Activated CD4-positive, alpha-beta T cell treated with anti-CD3 and anti-CD28 coated beads, Interleukin-2, amount 10 ng/mL, durations not matched to agents 24 days and 14 days (primary cell): Measurements from ENCODE around the gene IVL. TPM values are rescaled to one million over a fixed set of nuclear protein-coding genes. Genes with fewer than 3 reads are reported as not detected.

Experiments
- DNase-seq: peaks from one replicate; pipeline ENCODE4 v3.0.0; 2022
- H3K27ac Mint-ChIP-seq: one replicate; pipeline ENCODE4 v1.8.0; 2022; ENCODE audit warnings: mild to moderate bottlenecking, mixed read lengths
- H3K27me3 Mint-ChIP-seq: one replicate; pipeline ENCODE4 v1.8.0; 2022; ENCODE audit warnings: mixed read lengths
- H3K36me3 Mint-ChIP-seq: one replicate; pipeline ENCODE4 v1.8.0; 2022; ENCODE audit warnings: low read depth, mild to moderate bottlenecking, mixed read lengths
- H3K4me1 Mint-ChIP-seq: one replicate; pipeline ENCODE4 v1.8.0; 2021; ENCODE audit warnings: mixed read lengths
- H3K4me3 Mint-ChIP-seq: one replicate; pipeline ENCODE4 v1.8.0; 2022; ENCODE audit warnings: mild to moderate bottlenecking, moderate library complexity, mixed read lengths
- H3K9me3 Mint-ChIP-seq: one replicate; pipeline ENCODE4 v1.8.0; 2021; ENCODE audit warnings: mixed read lengths
- intact Hi-C: fragments of 100-400 bp; cut with micrococcal nuclease; formaldehyde crosslinking; loops from one replicate; pipeline ENCODE4 v1.15.1; 2023
- total RNA-seq: library from RNA; stranded (reverse); gene quantifications from 2 replicates; pipeline ENCODE4 v1.2.3, GENCODE V29; 2022

Gene IVL, protein sequence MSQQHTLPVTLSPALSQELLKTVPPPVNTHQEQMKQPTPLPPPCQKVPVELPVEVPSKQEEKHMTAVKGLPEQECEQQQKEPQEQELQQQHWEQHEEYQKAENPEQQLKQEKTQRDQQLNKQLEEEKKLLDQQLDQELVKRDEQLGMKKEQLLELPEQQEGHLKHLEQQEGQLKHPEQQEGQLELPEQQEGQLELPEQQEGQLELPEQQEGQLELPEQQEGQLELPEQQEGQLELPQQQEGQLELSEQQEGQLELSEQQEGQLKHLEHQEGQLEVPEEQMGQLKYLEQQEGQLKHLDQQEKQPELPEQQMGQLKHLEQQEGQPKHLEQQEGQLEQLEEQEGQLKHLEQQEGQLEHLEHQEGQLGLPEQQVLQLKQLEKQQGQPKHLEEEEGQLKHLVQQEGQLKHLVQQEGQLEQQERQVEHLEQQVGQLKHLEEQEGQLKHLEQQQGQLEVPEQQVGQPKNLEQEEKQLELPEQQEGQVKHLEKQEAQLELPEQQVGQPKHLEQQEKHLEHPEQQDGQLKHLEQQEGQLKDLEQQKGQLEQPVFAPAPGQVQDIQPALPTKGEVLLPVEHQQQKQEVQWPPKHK
- not detected in 2 replicates for total RNA-seq

DNA sequence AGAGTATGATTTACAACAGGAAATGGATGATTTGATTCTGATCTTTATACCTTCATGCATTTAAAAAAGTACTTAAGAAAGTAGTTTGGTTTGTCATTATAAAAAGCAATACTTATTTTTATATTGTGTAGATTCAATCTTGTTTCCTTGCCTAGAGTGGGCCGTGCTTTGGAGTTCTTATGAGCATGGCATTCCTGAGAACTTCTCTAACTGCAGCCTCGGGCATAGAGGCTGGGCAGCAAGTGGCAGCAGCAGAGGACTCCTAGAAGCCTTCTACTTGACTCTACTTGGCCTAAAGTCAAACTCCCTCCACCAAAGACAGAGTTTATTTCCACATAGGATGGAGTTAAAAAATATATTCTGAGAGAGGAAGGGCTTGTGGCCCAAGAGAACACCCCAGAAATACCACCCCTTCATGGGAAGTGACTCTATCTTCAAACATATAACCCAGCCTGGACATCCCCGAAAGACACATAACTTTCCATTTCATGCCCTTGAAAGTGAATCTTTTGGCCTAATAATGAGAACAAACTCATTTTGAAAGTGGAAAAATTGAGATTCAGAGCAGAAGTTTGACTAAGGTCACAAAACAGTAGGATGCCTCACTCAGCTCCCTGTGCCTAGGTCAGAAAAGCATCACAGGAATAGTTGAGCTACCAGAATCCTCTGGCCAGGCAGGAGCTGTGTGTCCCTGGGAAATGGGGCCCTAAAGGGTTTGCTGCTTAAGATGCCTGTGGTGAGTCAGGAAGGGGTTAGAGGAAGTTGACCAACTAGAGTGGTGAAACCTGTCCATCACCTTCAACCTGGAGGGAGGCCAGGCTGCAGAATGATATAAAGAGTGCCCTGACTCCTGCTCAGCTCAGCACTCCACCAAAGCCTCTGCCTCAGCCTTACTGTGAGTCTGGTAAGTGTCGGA, at the start of gene IVL:
TSS of gene IVL (plus strand) at position 861 of the 916 bp plus-strand sequence. CDS start 1,252 bp downstream, outside the sequence.
- Mint-ChIP-seq H3K27ac (peak within 1 kb of the TSS; percentile 26), H3K36me3 (no peaks in the 10 kb centered on the region), H3K27me3 (peaks cover 3% of the 10 kb centered on the region), H3K9me3 (no peaks in the 10 kb centered on the region), H3K4me1 (no peaks in the 10 kb centered on the region), H3K4me3 (no peak within 1 kb of the TSS)
- intact Hi-C loops: no loop called here
- DNase-seq: no peak

DNA sequence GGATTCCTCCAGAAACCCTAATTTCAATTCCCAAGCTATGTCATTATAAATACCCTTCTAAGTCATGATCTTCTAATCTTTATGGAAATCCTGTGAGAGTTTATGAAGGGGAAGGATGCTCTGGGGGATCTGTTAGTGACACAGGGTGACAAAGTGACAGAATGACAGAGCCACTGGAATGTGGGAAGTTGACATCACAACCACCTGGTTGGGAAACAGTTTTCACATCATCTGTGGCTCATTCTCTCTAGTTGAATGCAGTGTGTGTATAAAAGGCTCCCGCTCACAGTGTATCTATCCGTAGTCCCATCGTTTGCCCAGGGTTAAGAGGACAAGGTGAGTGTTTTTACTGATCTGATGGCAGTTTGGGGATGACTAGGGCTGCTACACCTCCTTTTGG, 48.6 kb upstream of the IVL start, which contains the start of gene LCE7A:
TSS of gene LCE7A (plus strand) at position 301 of the 400 bp plus-strand sequence. CDS start 702 bp downstream, outside the sequence.
- no peaks in the 10 kb centered on the region for H3K9me3 Mint-ChIP-seq
- intact Hi-C loops: no loop called here
- no peaks in the 10 kb centered on the region for H3K27me3 Mint-ChIP-seq

DNA sequence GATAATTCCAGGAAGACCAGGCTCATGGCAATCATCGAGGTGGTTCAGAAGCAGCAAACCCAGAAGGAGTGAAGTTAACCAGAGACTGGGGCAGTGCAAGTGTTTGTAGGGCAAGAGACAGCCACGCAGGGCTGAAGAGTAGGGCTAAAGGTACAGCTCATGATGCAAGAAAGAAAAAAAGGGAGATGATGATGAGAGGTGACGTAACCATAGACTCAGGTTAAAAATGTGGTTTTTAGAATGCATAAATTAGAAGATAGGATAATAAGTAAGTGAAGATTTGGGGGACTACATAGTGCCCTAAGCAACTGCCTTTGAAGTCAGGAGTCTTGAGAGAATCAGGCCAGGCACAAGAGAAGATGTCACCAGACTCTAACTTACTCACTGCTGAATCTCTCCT, 48.2 kb upstream of the IVL start:
- no peaks in the 10 kb centered on the region for H3K4me1 Mint-ChIP-seq
- no peaks in the 10 kb centered on the region for H3K9me3 Mint-ChIP-seq
- H3K27ac Mint-ChIP-seq: no peak overlapping the region
- no peak overlapping the region for H3K4me3 Mint-ChIP-seq
- DNase-seq: no peak
- intact Hi-C loops: no loop called here
- H3K36me3 Mint-ChIP-seq: no peaks in the 10 kb centered on the region
- H3K27me3 Mint-ChIP-seq: no peaks in the 10 kb centered on the region

More for the DNA sequence above, 48.6 kb upstream of the IVL start, which contains the start of gene LCE7A:
- Mint-ChIP-seq H3K36me3 (no peaks in the 10 kb centered on the region), H3K4me3 (no peak within 1 kb of the TSS), H3K27ac (no peak within 1 kb of the TSS), H3K4me1 (no peaks in the 10 kb centered on the region)
- DNase-seq: no peak

DNA sequence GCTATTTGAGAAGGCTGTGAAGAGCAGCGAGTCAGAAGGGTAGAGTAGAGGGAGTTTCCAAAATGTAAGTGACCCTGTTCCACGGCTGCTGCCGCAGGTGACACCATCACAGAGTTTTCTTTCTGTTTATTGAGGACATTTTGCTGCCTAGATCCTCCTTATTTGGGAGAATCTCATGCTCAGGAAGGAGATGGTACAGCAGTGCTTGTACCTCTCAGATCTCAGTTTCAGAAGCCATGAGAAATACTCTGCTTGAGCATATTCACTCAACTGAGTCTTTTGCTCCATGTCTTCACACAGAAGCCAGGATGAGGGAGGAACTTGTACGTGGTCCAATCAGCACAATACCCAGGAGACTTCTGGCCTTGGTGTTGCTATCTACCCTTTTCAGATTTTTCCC, 47.0 kb upstream of the IVL start:
- DNase-seq: no peak

DNA sequence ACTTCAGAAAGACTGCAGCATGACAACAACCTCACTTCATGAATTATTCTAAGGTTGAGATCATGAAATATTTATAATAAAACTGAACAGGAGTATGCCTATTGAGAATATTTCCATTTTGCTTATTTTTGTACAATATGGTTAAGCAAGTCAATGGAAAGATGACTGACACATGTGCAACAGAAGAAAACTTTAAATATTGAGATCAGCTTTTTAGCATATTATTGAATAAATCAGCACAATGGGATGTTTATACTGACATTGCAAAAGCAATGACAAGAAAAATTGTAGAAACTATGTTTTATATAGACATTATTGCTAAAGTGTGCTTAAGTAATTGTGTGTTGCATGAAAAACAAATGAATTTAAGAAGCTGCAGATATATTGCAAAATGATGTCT, 43.9 kb upstream of the IVL start:
- intact Hi-C loops: no loop called here
- Mint-ChIP-seq H3K9me3 (no peaks in the 10 kb centered on the region), H3K36me3 (no peaks in the 10 kb centered on the region), H3K4me1 (no peaks in the 10 kb centered on the region), H3K4me3 (no peak overlapping the region), H3K27ac (no peak overlapping the region), H3K27me3 (no peaks in the 10 kb centered on the region)
- no peak for DNase-seq

More for the DNA sequence above, 47.0 kb upstream of the IVL start:
- Mint-ChIP-seq H3K36me3 (no peaks in the 10 kb centered on the region), H3K27me3 (no peaks in the 10 kb centered on the region), H3K9me3 (no peaks in the 10 kb centered on the region), H3K4me3 (no peak overlapping the region), H3K4me1 (no peaks in the 10 kb centered on the region), H3K27ac (no peak overlapping the region)
- intact Hi-C loops: no loop called here

DNA sequence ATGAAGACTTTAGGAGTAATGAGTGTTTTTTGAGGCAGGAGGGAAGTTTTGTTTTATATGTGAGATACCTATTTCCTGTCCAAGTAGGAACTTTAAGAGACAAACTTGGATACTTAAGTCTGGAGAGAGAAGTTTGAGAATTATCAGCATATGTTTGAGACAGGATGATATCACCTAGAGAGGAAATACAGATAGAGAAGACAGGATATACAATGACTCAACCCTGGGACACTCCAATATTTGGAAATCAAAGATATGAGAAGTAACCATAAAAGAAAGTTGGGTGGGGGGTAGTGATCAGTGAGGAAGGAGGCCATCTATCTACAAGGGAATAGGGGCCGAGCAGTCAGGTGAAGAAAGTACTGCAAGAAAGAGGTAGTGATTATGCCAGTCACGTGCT, 42.0 kb upstream of the IVL start:
- no peaks in the 10 kb centered on the region for H3K4me1 Mint-ChIP-seq
- no peak for DNase-seq
- no peaks in the 10 kb centered on the region for H3K9me3 Mint-ChIP-seq
- no peak overlapping the region for H3K27ac Mint-ChIP-seq
- intact Hi-C loops: no loop called here
- no peaks in the 10 kb centered on the region for H3K27me3 Mint-ChIP-seq
- H3K36me3 Mint-ChIP-seq: no peaks in the 10 kb centered on the region
- H3K4me3 Mint-ChIP-seq: no peak overlapping the region

DNA sequence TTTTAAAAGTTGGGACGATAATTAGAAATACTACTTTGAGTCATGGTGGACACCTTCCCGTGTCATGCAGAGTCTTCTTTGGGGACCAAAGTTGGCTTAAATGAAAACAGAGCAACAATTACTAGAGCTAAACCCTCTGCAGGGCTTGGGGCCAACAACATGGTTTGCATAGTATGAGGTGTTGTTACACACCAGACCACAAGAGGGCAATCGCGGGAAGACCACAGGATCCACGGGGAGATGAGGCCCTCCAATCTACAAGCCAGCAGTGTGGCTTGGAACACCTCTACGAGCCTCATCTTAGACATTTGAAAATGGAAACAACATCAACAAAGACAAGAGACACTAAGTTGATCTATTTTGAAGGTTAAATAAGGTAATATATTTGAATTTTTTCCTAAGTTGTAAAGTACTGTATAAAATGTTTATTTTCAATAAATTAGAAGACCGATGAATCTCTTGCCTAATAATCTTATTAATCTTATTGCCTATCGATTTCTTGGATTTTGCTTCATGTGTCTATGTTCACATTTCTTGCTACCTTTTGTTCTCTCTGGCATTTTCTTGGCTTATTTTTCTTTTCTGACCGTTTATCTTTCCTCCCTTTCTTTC, 38.4 kb upstream of the IVL start:
- Mint-ChIP-seq H3K27ac (no peak overlapping the region), H3K4me3 (no peak overlapping the region), H3K9me3 (no peaks in the 10 kb centered on the region), H3K4me1 (no peaks in the 10 kb centered on the region), H3K36me3 (no peaks in the 10 kb centered on the region), H3K27me3 (no peaks in the 10 kb centered on the region)
- intact Hi-C loops: loop anchor here (1.0 kb wide), 1 partner anchor 353 kb away; no protein-coding TSS in a partner anchor
- peak; percentile 88 for DNase-seq

DNA sequence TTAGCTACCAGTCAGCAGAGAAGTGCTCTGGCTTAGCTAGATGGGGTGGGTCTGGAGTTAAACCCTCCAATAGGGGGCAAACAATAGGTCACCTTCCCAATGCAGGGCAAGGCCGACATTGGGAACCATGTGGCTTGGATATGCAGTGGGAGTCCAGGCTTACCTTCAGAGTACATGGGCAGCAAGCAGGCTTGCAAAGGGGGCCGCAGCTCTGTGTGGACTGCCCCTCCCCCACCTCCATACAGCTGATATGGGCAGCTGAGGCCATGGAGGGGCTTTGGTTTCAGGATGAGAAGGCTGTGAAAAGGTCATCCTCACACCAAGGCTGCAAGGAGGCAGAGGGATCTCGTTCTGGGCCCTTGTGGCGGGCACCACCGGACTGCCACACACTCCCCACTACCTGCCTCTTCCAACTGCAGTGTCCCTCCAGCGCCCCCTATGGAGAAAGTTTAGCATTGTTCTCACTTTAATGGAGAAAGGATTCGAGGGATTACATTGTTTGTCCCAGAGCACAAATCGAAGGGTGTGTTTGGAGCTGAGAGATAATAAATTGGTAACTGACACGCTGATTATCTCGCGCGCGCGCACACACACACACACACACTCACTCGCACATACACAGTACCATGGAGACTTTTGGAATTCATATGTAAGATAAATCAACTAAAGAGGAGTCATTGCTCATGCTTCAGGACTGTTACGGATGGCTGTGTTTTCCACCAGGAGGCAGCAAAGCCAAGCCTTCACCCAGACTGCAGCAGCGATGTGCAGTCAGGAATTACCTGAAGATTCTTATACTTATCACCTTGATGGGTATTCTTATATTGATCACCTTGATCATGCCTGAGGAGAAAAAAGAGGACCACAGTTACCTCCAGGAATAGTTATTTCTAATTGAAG, 37.3 kb upstream of the IVL start:
- H3K4me3 Mint-ChIP-seq: no peak overlapping the region
- intact Hi-C loops: loop anchor here (1.0 kb wide), 1 partner anchor 352 kb away; no protein-coding TSS in a partner anchor
- H3K27ac Mint-ChIP-seq: no peak overlapping the region
- no peaks in the 10 kb centered on the region for H3K4me1 Mint-ChIP-seq
- DNase-seq: peak; percentile 65
- no peaks in the 10 kb centered on the region for H3K36me3 Mint-ChIP-seq
- no peaks in the 10 kb centered on the region for H3K9me3 Mint-ChIP-seq
- no peaks in the 10 kb centered on the region for H3K27me3 Mint-ChIP-seq

DNA sequence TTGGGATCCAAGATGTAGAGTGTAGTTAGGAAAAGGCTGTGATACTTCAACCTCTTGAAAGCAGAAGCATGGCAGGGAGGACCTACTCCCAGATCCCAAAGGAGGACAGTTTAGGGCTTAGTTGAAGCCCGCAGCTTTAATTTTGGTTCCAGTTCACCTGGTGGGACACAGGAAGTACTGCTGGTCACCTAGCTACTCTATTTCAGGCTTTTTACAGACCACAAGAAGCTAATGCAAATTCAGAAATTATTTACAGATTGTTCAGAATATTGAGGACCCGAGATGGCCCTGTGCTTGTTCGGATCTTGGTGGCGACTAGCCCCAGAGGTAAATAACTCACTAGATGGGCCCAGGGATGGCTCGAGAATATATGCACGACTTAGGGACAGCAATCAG, 36.6 kb upstream of the IVL start:
- no peak overlapping the region for H3K27ac Mint-ChIP-seq
- peak; percentile 18 for DNase-seq
- H3K4me3 Mint-ChIP-seq: no peak overlapping the region
- intact Hi-C loops: no loop called here
- H3K9me3 Mint-ChIP-seq: no peaks in the 10 kb centered on the region
- H3K4me1 Mint-ChIP-seq: no peaks in the 10 kb centered on the region
- peaks cover 3% of the 10 kb centered on the region for H3K27me3 Mint-ChIP-seq
- no peaks in the 10 kb centered on the region for H3K36me3 Mint-ChIP-seq

DNA sequence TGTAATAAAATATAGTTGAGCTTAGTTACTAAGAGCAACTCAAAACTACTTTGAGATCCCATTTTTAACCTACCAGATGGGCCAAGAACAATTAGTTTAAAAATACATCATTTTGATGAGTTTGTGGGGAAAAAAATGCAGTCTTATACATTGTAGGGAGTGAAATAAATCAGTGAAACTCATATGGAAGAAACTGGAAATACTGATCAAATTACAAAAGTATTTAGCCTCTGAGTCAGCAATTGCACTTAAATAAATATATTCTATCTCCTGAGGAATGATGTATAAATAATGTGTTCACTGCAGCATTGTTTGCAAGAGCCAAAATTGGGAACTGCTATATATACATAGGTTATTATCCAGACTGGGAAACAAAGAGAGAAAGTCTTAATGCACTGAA, 34.9 kb upstream of the IVL start:
- Mint-ChIP-seq H3K36me3 (no peaks in the 10 kb centered on the region), H3K27ac (no peak overlapping the region), H3K4me3 (no peak overlapping the region), H3K9me3 (peaks cover 3% of the 10 kb centered on the region), H3K4me1 (no peaks in the 10 kb centered on the region), H3K27me3 (peaks cover 7% of the 10 kb centered on the region)
- intact Hi-C loops: no loop called here
- no peak for DNase-seq

DNA sequence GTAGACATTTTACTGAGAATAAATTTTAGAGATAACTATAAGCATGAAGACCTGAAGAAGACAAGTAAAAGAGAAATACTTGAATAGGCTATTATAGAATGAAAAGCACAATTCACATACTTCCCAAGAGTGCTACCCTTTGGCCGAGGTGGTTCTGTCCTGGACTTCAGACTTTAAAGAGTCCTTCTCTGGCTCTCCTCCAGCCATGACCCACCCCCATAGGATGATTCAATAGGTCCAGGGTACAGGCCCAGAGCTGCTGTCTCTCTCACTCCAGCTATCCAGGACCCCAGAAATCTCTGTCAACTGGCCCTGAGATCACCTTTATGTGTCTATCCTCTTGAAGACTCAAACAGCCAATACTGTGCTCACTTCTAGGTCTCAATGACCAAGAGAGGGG, 31.5 kb upstream of the IVL start:
- intact Hi-C loops: no loop called here
- no peak overlapping the region for H3K4me3 Mint-ChIP-seq
- H3K27ac Mint-ChIP-seq: no peak overlapping the region
- H3K4me1 Mint-ChIP-seq: peaks cover 3% of the 10 kb centered on the region
- peaks cover 3% of the 10 kb centered on the region for H3K9me3 Mint-ChIP-seq
- no peaks in the 10 kb centered on the region for H3K36me3 Mint-ChIP-seq
- no peak for DNase-seq
- H3K27me3 Mint-ChIP-seq: peaks cover 7% of the 10 kb centered on the region

DNA sequence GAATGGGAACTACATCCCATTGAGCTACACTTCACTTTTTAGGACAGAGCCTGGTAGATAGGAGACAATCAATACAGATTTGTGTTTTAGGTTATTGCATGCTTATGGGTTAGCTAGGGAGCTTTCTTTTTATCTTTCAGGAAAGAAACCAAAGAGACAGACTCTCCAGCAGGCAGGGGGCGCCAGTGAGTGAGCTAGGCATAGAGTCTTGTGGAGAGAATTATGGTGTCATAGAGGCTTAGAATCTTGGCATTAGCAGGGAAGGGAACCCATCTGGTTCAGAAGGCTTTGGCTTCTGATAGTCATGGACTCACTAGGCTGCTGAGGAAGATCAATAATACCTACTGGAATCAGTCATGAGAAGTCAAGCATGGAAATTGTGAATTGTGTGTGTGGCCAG, 30.3 kb upstream of the IVL start, which contains the start of gene SMCP:
TSS of gene SMCP (plus strand) at position 281 of the 400 bp plus-strand sequence. CDS start 6,101 bp downstream, outside the sequence.
- H3K27ac Mint-ChIP-seq: no peak within 1 kb of the TSS
- H3K4me3 Mint-ChIP-seq: no peak within 1 kb of the TSS
- H3K27me3 Mint-ChIP-seq: peaks cover 7% of the 10 kb centered on the region
- intact Hi-C loops: no loop called here
- H3K36me3 Mint-ChIP-seq: no peaks in the 10 kb centered on the region
- DNase-seq: peak; percentile 58
- peaks cover 3% of the 10 kb centered on the region for H3K4me1 Mint-ChIP-seq
- H3K9me3 Mint-ChIP-seq: peaks cover 3% of the 10 kb centered on the region
